NCI-H748 (cell line): Measurements from ENCODE around the gene KIF2C.
"Not testable (repeated sequence)": the region's sequence is repeated elsewhere in the genome, so short reads cannot be mapped to it uniquely, and the experiment has no call there.

Source experiments
- DNase-seq: peaks from one replicate; lab custom pipeline; 2025; ENCODE audit not compliant: unreplicated experiment; lab: John Stamatoyannopoulos, UW

KIF2C gene

GRCh38 chr1:44718091-44718490 lies 21.5 kb upstream of the KIF2C start:
- no peak for DNase-seq

- no peak for DNase-seq
Observed at GRCh38 chr1:44719318-44719717, 20.3 kb upstream of the KIF2C start.

GRCh38 chr1:44720281-44720680 lies 19.4 kb upstream of the KIF2C start:
- no peak for DNase-seq

GRCh38 chr1:44721485-44722361 lies 17.9 kb upstream of the KIF2C start:
- DNase-seq: peak; percentile 95

- DNase-seq: no peak
Observed at GRCh38 chr1:44723064-44723463, 16.6 kb upstream of the KIF2C start.

- no peak for DNase-seq
Observed at GRCh38 chr1:44723496-44724295, 15.9 kb upstream of the KIF2C start.

GRCh38 chr1:44724296-44724954 lies 15.2 kb upstream of the KIF2C start:
- DNase-seq: no peak

GRCh38 chr1:44724955-44725698 lies 14.5 kb upstream of the KIF2C start:
- no peak for DNase-seq

- peak; percentile 96 for DNase-seq
Observed at GRCh38 chr1:44730741-44731512, 8.7 kb upstream of the KIF2C start, which contains the start of gene RNU5D-1. TSS of gene RNU5D-1 (minus strand) at chr1:44731170.

- no peak for DNase-seq
Observed at GRCh38 chr1:44733365-44733764, 6.3 kb upstream of the KIF2C start.

GRCh38 chr1:44733784-44734183 lies 5.9 kb upstream of the KIF2C start:
- DNase-seq: no peak

- no peak for DNase-seq
Observed at GRCh38 chr1:44735992-44736391, 3.6 kb upstream of the KIF2C start.

- not testable (repeated sequence) for DNase-seq
Observed at GRCh38 chr1:44738953-44739306, 707 bp upstream of the KIF2C start.

- no peak for DNase-seq
Observed at GRCh38 chr1:44740179-44740617, 561 bp downstream of the KIF2C start.

- no peak for DNase-seq
Observed at GRCh38 chr1:44743211-44743610, 3.6 kb downstream of the KIF2C start.

GRCh38 chr1:44747878-44748277 lies 8.2 kb downstream of the KIF2C start:
- no peak for DNase-seq

- DNase-seq: no peak
Observed at GRCh38 chr1:44757420-44757819, 17.8 kb downstream of the KIF2C start.

- no peak for DNase-seq
Observed at GRCh38 chr1:44759077-44759476, 19.4 kb downstream of the KIF2C start.

- no peak for DNase-seq
Observed at GRCh38 chr1:44760876-44761275, 21.2 kb downstream of the KIF2C start.

GRCh38 chr1:44766421-44766820 lies 26.8 kb downstream of the KIF2C start:
- DNase-seq: not testable (repeated sequence)
